CD4-positive, alpha-beta T cell treated with Interleukin-2 at 100 ng/mL for 4 hours (primary cell): ENCODE data around the gene RASIP1.

Experiments
- DNase-seq: peaks from one replicate; pipeline ENCODE4 v3.0.0-alpha.2; 2020; ENCODE audit warnings: low spot score

Gene RASIP1

DNA sequence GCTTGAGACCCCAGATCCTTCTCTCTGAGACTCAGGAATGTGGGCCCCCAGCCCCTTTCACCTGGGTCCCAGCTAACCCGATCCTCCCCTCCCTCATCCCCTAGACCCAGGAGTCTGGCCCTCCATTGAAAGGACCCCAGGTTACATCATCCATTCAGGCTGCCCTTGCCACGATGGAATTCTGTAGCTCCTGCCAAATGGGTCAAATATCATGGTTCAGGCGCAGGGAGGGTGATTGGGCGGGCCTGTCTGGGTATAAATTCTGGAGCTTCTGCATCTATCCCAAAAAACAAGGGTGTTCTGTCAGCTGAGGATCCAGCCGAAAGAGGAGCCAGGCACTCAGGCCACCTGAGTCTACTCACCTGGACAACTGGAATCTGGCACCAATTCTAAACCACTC, 15.4 kb upstream of the RASIP1 start:
- DNase-seq = no peak

DNA sequence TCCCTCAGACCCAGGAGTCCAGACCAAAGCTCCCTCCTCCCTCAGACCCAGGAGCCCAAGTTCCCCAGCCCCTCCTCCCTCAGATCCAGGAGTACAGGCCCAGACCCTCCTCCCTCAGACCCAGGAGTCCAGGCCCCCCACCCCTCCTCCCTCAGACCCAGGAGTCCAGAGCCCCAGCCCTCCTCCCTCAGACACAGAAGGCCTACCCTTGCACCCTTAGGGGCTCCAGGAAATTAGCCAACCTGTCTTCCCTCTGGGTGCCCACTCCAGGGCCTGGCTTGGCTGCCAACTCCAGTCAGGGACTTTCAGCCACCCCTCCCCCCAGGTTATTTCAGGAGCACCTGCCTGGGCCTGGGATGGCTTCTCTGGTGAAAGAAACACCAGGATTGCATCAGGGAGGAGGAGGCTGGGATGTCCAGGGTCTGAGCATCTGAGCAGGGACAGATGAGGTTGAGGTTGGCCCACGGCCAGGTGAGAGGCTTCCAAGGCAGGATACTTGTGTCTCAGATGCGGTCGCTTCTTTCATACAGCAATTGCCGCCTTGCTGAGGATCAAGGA, 14.8 kb upstream of the RASIP1 start, which contains the start of gene FGF21:
Gene FGF21 (plus strand): TSS at position 441 of the 558 bp plus-strand sequence. CDS start 713 bp downstream, outside the sequence.
- no peak for DNase-seq

DNA sequence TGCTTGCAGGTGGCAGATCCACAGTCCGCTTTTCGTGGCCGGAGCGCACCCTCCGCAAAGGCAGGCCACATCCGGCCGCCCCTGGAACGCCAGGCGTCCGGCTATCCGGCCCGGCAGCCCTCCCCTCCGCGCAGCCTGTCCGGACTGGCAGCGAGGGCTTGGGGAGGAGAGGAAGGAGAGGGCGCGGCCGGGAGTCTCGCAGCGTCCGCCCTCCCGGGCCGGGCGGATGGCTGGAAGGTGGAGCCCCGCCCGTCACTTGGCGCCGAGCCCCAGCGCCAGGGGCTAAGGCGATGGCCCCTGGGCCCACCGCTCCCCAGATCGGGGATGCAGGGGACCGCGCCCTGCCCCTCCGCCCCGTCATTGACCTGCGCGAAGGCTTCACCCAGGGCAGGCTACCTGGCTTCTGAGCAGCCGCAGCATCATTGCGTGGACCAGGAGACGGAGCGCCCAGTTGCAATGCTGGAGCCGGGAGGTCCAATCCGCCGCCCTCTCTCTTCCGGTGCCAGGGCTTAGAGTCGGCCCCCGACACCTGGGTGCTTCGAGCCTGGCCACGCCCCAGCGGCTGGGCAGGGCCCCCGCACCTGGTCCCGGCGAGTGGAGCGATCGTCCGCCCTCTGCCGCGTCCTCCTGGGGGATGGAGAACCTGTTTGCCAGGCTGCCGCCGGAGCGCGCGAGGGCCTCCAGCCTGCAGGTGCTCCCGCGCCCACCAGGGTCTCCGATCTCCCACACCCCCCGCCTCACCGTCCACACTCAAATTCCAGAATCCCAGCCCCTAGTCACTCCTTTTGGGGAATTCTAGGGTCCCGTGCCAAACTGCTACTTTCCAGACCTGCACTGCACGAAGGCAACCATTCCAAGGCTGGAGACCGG, 12.3 kb upstream of the RASIP1 start, which contains the start of gene FUT1:
Gene FUT1 (minus strand): TSS at position 146 of the 870 bp plus-strand sequence. CDS start 1,360 bp downstream, outside the sequence.
- DNase-seq = peak; percentile 14

DNA sequence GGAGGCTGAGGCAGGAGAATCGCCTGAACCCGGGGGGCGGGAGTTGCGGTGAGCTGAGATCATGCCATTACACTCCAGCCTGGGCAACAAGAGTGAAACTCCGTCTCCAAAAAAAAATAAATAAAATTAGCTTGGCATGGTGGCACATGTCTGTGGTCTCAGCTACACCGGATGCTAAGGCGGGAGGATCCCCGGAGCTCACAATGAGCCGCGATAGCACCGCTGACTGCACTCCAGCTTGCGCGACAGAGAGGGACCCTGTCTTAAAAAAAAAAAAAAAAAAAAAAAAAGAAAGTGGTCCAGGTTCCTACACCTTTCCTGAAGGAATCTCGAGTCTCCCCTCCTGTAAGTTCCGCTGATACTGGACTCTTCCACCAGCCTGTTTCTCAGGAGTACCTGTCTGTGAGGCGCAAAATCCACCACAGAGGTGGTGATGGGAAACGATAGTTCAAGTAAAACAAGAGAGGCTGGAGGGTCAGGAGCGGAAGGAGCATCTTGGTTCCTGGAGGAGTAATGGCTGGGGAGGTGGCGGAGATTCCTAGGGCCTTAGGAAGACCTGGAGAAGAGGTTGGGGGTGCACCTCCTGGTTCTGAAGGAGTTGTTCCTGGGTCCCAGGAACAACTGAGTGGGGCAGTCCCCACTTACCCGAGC, 11.6 kb upstream of the RASIP1 start:
- DNase-seq = no peak

DNA sequence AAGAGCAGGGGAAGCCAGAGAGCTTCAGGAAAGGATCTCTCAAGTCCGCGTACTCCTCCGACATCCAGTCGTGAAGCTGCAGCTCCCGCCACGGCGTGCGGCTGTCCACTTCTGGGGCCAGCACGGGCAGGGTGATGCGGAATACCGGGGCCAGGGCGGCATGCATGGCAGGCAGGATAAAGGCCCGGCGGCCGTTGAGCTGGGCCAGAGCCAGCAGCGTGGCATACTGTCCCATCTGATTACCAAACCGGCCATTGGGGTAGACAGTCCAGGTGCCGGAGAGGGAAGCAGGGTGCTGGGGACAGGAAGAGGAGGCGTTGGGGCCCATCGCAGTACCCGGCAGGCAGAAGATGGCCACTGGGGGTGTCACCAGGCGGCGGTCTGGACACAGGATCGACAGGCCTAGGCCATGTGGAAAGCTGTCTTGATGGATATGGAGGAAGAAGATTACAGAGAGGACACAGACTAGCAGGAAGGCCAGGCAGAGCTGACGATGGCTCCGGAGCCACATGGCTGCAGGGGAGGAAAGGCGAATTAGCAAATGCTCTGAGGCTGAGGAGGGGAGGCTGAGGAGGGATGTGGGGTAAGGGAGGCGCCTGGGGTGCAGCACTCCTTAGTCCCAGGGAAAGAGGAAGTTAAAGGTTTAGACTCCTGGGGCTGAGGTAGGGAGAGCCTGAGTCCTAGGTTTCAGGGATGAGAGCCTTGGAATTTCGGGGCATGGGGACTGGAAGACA, 10.5 kb upstream of the RASIP1 start:
- no peak for DNase-seq

DNA sequence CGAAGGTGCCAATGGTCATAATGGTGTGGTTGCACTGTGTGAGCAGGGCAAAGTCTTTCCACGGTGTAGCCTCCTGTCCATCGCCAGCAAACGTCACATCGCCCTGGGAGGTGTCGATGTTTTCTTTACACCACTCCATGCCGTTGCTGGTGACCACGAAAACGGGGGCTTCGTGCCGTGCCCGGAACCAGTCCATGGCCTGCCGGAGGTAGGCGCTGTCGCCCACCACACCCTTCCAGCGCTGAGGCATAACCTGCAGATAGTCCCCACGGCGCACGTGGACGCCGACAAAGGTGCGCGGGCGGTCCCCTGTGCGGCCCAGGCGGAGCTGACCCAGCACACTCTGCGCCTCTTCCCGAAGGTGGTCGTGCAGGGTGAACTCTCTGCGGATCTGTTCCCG, 9.9 kb upstream of the RASIP1 start:
- no peak for DNase-seq

DNA sequence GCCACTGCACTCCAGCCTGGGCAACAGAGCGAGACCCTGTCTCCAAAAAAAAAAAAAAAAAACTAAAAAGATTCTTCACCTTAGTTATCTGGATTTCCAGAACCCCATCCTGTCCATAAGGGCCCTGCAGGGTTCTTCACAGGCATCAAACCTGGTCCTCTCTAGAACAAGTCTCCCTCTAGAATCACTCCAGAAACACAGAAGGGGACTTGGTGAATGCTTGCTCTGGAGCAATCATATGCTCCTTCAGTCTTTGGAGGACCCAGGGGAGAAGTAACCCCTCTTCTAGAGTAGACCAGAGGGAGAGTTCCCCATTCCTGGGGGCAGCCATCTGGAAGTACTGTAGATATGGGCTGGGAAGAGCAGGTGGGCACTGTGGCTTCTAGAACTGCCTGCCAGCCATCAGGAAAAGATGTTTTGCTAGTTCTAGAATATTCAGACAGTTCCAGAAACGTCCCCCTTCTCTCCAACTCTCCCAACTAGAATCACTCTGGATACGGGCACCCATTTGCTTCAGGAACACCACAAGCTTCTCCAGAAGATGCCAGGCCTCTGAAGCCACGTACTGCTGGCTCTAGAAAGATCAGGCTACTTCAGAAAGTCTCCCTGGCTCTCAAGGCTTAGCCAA, 9.3 kb upstream of the RASIP1 start:
- no peak for DNase-seq

DNA sequence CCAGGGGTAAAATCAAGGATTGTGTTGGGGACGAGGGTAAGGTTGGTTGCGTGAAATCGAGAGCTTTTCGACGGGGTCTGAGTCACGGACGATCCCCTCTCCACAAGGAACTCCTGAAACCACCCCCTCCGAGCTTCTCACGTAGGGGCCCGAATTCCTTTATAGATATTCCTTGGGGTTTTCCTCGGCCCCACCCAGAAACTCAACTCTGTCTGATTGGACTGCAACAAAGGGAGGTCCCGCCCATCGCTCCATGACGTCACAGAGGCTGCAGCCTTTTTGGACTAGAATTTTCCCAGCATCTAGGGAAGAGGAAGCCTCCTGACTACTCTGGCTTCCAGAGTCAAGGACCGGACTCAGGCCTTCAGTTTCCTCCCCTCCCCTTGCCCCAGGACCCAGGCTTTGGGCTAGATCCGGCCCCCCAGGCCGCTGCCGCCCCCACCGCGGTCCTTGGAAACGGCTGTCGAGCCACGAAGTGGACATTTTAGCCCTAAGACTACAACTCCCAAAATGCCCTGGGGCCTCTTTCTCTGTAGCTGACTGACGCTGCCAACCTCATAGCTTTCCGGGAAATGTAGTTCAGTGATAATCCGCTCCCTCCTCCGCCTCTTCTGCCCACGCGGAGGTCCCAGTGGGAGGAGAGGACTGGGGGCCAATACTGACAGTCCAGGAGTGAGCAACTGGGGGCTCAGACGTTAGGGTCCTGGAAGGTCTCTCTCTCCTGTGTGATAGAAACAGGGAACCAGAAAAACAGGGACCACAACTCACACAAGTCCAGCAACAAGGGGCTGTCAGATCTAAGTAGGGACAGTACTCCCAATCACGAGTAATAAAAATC, 6.5 kb upstream of the RASIP1 start, which contains the start of gene IZUMO1:
Gene IZUMO1 (minus strand): TSS at position 172 of the 838 bp plus-strand sequence. CDS start 1,050 bp downstream, outside the sequence.
- peak; percentile 52 for DNase-seq

DNA sequence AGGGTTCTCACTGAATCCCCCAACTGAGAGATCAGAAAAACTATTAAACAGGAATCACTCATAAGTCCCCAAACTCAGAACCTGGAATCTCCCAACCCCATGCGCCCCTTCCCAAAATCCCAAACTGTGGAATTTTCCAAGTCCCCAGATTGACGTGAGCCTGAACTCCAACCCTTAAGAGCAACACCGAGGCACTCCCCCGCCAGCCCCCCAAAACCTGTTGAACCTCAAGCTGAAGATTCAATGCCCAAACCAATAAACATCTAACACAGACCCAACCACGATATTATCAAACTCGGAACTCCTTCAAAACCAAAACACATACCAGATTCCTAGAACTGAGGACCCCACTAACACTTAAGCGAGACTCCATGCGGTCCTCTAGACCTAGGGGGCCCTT, 5.7 kb upstream of the RASIP1 start:
- no peak for DNase-seq

DNA sequence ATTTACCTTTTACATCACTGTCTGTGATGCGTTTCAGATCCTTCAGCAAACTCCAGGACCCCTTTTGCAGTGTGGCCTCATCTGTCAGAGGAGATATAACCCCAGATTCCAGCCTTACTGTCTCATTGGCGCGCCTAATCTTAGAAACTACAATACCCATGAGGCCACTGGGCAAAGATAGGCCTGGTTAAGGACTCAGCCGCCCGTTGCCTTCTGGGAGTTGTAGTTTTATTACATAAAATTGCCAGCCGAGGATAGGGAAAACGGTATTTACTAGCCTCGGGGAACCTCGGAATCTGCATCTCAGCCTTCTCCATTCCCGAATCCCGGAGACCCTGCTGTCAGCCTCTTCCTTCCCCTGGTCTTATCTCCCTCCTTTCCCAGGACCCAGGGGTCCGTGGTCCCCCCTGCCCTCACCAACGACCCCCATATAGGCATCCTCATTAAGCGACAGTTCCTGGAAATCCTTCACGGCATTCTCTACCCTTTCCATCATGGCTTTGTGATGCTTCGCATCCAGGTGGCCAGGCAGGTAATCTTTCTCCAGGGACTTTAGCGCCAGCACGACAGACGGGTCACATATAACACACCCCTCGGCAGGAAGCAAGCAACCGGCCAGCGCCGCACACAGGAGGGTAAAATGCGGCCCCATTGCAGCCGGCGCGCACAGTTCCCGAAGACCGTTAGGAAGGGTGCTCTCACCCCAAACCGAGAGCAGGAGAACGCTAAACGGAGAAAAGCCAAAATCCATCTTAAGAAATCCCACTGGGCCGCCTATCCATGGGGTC, 5.0 kb upstream of the RASIP1 start:
- DNase-seq = peak; percentile 66

DNA sequence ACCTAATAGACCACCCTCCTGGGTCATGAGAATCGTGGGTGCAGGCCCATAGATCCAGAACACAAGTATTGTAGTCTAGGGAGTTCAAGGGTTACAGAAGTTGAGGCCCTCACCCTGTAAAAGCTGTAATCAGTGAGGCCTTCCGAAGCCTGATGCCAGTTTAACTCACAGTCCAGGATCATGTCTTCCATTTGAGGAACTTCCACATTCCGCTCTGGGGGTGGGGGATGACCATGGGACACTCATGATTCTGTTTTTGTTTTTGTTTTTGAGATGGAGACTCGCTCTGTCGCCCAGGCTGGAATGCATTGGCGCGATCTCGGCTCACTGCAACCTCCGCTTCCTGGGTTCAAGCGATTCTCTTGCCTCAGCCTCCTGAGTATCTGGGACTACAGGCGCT, 1.7 kb upstream of the RASIP1 start:
- DNase-seq = no peak

DNA sequence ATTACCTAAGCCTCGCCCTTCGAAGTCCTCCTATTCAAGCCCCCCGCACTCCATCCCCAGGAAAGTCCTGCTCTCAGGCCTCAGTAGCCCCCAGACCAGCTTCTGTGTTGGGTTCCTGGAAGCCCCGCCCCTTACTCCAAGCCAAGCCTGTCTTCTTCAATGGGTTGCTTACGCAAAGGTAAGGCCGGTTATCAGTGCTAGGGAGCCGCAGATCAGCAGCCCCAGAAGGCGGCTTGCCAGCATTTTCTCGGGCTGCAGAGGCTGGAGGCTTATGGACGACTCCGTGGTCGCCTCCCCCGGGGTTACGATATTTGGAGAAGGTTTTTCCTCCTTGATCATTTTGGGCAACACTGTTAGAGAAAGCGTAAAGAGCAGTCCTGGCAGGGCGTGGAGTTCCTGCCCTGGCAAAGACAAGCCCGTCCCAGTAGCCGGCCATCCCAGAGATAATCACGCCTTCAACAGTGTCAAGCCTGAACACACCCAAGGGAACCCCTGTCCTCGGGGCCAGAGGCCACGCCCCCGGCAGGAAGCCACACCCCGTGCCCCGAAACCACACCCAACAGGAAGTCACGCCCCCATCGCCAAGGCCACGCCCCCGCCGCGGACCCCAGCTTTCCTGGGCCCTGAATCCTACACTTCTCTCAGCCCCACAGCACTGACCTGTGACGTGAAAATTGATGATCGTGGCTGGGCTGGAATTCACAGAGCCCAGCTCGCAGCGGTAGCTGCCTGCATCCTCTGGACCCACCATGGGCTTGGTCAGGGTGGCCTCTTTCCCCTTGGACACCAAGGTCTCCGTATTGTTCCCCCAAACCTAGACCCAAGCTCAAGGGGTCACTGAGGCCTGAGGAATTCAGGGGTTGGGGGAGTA, 954 bp upstream of the RASIP1 start:
- DNase-seq = no peak

DNA sequence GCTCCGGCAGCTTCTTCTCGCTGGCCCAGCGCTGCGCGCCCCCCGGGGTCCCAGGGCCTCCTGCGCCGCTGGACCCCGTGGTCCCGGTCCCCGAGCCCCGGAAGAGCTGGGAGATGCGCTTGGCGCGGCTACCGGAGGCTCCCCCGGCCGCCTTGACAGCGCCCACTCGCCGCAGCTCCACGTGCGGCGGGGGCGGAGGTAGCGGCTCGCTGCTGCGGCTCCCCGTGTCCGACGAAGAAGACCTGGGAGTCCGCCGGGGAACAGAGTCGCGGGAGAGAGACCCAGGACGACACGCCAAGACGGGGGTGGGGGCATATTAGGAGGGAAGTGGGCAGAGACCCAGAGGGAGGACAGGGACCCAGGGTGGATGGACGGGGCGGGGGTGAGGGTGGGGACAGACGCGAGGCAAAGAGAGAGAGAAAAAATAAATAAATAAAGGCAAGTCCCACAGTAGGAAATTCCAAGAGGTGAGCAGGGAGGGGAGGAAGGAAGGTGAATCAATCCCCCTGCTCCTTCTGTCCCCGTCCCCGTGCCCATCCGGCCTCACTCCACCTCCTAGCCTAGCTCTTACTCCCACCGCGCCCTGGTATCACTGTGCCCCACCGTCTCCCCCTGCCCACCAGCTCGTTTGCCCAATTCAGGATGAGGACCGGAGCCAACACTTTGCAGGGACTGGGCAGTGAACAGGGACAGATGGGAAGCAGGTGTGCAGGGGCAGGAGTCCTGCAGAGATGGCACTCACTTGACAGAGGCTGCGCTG, 826 bp downstream of the RASIP1 start:
- no peak for DNase-seq

DNA sequence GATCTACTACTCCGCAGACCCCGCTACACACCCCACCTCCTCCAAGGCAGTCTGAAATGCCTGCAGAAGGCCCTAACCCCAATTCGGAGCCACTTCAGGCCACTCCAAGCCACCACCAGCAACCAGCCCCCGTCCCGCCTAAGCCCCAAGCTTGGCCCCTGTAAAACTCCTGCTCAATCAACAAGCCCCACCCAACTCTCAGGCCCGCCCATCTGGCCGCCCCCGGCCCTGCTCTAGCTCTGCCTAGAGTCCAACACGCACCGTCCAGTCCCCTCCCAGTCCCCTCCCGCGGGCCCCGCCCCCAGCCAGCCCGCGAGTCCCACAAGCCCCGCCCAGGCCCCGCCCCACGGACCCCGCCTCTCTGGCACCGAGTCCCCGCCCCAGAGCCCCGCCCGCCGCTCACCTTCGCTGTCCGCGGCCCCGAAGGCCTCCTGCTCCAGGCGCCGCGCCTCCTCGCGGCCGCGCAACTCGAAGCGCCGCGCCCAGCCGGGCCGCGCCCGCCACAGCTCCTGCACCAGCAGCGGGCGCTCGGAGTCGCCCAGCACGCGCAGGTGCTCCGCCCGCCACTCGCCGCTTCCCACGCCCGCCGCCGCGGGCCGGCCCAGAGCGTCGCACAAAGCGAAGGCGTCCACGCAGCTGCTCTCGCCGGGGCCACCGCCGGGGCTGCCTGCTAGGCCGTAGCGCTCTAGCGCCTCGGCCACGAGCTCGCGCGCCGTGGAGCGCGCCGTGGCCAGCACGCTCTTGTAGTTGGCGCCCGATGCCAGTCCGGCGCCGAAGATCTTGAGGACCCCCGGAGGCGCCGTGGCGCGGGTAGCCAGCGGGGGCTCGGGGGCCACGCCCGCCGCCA, 1.6 kb downstream of the RASIP1 start:
- DNase-seq = peak; percentile 91

DNA sequence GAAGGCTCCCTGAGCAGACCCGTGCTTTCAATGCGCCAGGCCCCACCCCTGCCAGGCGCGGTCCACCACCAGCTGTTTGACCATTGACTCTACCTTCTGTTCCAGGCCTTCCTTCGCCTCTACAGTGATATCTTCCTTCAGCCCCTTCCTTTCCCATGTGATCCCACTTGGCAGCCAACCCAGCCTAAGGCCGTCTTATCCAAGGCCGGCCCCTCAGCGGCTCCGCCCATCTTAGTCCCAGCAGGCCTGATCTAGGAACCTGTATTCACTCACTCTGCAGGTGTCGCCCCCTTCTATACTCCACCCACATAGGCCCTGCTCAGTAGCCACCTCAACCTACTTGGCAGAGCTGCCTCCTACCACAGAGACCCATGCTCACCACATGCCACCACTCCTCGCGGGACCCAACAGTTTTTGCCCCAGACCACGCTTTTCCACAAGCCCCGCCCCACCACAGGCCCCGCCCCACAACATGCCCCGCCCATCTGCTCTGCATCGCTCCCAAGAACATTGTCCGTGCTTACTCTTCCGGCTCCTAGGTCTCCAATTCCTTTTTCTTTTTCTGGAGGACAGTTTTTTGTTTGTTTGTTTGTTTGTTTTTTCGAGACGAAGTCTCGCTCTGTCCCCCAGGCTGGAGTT, 2.9 kb downstream of the RASIP1 start:
- DNase-seq = no peak

DNA sequence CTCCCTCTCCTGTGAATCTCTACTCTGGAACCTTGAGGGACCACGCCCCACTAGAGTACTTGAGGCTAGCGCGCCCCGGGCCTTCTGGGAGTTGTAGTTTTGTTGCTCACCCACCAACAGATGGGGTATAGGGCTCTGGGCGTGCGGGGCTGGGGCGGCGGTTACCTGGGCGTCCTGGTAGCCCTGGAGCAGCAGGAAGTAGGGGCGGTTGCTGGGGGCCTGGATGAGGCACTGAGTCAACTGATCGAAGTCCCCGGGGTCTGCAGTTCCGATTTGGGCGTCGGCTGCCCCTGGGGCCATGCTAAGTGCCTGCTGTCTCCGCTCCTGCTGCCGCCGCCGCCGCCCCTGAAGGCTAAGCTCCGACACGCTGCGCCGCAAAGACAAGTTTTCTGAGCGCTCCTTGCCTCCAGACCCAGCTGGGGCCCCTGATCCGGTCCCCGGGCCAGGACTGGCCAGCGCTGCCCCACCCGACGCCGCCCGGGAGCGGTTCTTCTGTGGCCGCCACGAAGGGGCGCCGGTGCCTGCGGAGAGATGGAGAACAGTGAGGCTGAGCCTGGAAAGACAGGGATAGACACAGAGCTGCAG, 5.3 kb downstream of the RASIP1 start:
- DNase-seq = no peak
